ENCODE results near the gene SEC23B. TPM values are rescaled to one million over a fixed set of nuclear protein-coding genes. Genes with fewer than 3 reads are reported as not detected.
"Not testable (repeated sequence)": the region's sequence is repeated elsewhere in the genome, so short reads cannot be mapped to it uniquely, and the experiment has no call there.

The SEC23B gene
- total RNA-seq, 2 donors from 2014 or later, result 129 to 158 TPM

- not testable (repeated sequence) for H3K4me3 Mint-ChIP-seq; H3K36me3 Mint-ChIP-seq (ENCODE audit: insufficient read depth in 2 of 2); H3K27me3 Mint-ChIP-seq (ENCODE audit: low read depth); H3K27ac Mint-ChIP-seq; DNase-seq; ATAC-seq (replicated peaks in 1 of 2); H3K9me3 Mint-ChIP-seq
- H3K4me1 Mint-ChIP-seq (ENCODE audit: low read depth), result peaks cover 15% of the 10 kb centered on the region
These were observed 6.1 kb upstream of the SEC23B start for GRCh38 chr20:18501672-18502071.

DNA sequence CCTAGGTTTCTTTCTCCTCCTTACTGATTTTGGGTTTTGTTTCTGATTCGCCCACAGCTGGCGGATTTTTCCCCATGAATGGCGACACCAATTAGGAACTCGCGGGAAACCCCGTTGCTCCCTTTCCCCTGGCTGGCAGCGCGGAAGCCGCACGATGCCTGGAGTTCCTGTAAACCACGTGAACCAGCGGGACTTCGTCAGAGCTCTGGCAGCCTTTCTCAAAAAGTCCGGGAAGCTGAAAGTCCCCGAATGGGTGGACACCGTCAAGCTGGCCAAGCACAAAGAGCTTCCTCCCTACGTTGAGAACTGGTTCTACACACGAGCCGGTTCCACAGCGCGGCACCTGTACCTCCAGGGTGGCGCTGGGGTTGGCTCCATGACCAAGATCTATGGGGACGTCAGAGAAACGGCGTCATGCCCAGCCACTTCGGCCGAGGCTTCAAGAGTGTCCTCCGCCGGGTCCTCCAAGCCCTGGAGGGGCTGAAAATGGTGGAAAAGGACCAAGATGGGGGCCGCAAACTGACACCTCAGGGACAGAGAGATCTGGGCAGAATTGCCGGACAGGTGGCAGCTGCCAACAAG is 3.2 kb upstream of the SEC23B start:
- Mint-ChIP-seq H3K36me3 (ENCODE audit: insufficient read depth in 2 of 2) (peaks cover 4 to 8% of the 10 kb centered on the region in 2 donors), H3K27me3 (ENCODE audit: low read depth) (peaks cover 7% of the 10 kb centered on the region), H3K27ac (no peak overlapping the region), H3K4me3 (no peak overlapping the region), H3K4me1 (ENCODE audit: low read depth) (peaks cover 29% of the 10 kb centered on the region), H3K9me3 (no peaks in the 10 kb centered on the region)
- DNase-seq (no peak), ATAC-seq (replicated peaks in 1 of 2) (no peak)

DNA sequence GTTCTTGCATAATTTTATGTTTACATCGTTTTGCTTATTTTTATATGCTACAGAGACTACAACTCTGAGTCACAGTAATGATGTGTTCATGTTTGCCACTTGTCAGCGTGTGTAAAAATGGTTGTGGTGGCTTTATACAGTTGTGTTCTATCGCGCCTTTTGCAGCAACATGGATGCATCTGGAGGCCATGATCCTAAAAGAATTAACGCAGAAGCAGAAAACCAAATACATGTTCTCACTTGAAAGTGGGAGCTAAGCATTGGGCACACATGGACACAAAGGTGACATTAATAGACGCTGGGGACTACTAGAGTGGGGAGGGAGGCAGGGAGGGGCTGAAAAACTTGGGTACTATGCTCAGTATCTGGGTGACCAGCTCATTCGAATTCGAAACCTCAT is 996 bp upstream of the SEC23B start:
- Mint-ChIP-seq H3K4me1 (ENCODE audit: low read depth) (peaks cover 51% of the 10 kb centered on the region), H3K4me3 (peak overlapping the region; percentile 93 to 99), H3K9me3 (no peaks in the 10 kb centered on the region), H3K27me3 (ENCODE audit: low read depth) (peaks cover 4% of the 10 kb centered on the region), H3K36me3 (ENCODE audit: insufficient read depth in 2 of 2) (peaks cover 17 to 22% of the 10 kb centered on the region in 2 donors), H3K27ac (peak overlapping the region; percentile 96)
- peak; percentile 44 to 46 for DNase-seq
- ATAC-seq (replicated peaks in 1 of 2), result no peak

DNA sequence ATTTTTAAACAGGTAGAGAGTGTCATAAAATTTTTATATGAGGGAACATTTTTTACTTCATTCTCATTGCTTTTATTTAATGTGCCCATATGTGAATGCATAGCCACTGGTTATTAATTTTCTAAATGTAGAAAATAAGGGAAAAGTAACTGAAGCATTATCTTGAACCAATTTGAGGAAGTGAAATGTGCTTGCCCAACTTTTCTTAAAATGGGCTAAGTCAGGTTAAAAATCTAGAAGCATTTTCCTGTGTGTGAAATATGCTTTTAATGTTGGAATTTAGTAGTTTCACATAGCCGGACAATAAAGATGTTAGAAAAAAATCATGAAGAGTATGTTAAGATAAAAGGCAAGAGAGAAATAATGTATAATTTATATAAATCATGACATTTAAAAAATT is 3.8 kb downstream of the SEC23B start:
- H3K27me3 Mint-ChIP-seq (ENCODE audit: low read depth), result no peaks in the 10 kb centered on the region
- H3K4me1 Mint-ChIP-seq (ENCODE audit: low read depth), result peaks cover 48% of the 10 kb centered on the region
- H3K27ac Mint-ChIP-seq, result peak overlapping the region; percentile 80
- peak overlapping the region in 1 of 2 donors; percentile 54 for H3K4me3 Mint-ChIP-seq
- H3K9me3 Mint-ChIP-seq, result no peaks in the 10 kb centered on the region
- no peak for DNase-seq
- ATAC-seq (replicated peaks in 1 of 2), result no peak
- peaks cover 20 to 36% of the 10 kb centered on the region in 2 donors for H3K36me3 Mint-ChIP-seq (ENCODE audit: insufficient read depth in 2 of 2)

GRCh38 chr20:18513208-18513607 is 5.5 kb downstream of the SEC23B start:
- H3K4me1 Mint-ChIP-seq (ENCODE audit: low read depth), result peaks cover 40% of the 10 kb centered on the region
- peak overlapping the region; percentile 68 for H3K27ac Mint-ChIP-seq
- peaks cover 15 to 34% of the 10 kb centered on the region in 2 donors for H3K36me3 Mint-ChIP-seq (ENCODE audit: insufficient read depth in 2 of 2)
- no peak for ATAC-seq (replicated peaks in 1 of 2)
- H3K27me3 Mint-ChIP-seq (ENCODE audit: low read depth), result no peaks in the 10 kb centered on the region
- no peak for DNase-seq
- no peaks in the 10 kb centered on the region for H3K9me3 Mint-ChIP-seq
- H3K4me3 Mint-ChIP-seq, result no peak overlapping the region

DNA sequence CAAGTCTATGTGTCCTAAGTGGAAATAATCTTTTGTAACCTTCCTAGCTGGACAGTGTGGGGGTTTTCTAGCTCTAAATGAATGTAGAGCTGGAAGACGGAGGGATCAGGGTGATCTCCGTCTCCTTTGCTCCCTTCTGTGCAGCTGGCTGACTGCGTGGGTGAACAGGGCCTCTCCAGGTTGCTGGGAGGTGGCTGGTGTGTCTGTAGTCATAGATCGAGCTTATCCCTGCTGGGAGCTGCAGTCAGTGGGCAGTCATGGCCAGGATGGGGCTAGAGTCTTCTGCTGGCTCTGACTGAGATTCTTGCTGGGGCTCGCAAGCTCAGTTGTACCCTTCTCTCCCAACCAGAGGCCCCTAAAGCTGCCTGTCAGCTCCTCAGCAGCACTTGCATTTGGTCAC is 6.4 kb downstream of the SEC23B start:
- ATAC-seq (replicated peaks in 1 of 2), result no peak
- peaks cover 12 to 34% of the 10 kb centered on the region in 2 donors for H3K36me3 Mint-ChIP-seq (ENCODE audit: insufficient read depth in 2 of 2)
- DNase-seq, result no peak
- H3K4me1 Mint-ChIP-seq (ENCODE audit: low read depth), result peaks cover 31% of the 10 kb centered on the region
- H3K9me3 Mint-ChIP-seq, result no peaks in the 10 kb centered on the region
- no peak overlapping the region for H3K4me3 Mint-ChIP-seq
- H3K27me3 Mint-ChIP-seq (ENCODE audit: low read depth), result no peaks in the 10 kb centered on the region
- H3K27ac Mint-ChIP-seq, result no peak overlapping the region

GRCh38 chr20:18515973-18516372 is 8.2 kb downstream of the SEC23B start:
- Mint-ChIP-seq H3K27me3 (ENCODE audit: low read depth) (no peaks in the 10 kb centered on the region), H3K4me3 (no peak overlapping the region)
- no peak for DNase-seq

GRCh38 chr20:18522066-18522465 is 14.3 kb downstream of the SEC23B start:
- not testable (repeated sequence) for H3K27me3 Mint-ChIP-seq (ENCODE audit: low read depth); ATAC-seq (replicated peaks in 1 of 2); H3K4me3 Mint-ChIP-seq; H3K4me1 Mint-ChIP-seq (ENCODE audit: low read depth); DNase-seq; H3K27ac Mint-ChIP-seq; H3K9me3 Mint-ChIP-seq
- peaks cover 3 to 21% of the 10 kb centered on the region in 2 donors for H3K36me3 Mint-ChIP-seq (ENCODE audit: insufficient read depth in 2 of 2)

More at GRCh38 chr20:18515973-18516372, 8.2 kb downstream of the SEC23B start:
- peaks cover 13% of the 10 kb centered on the region for H3K4me1 Mint-ChIP-seq (ENCODE audit: low read depth)
- no peak overlapping the region for H3K27ac Mint-ChIP-seq
- no peak for ATAC-seq (replicated peaks in 1 of 2)
- peaks cover 6 to 22% of the 10 kb centered on the region in 2 donors for H3K36me3 Mint-ChIP-seq (ENCODE audit: insufficient read depth in 2 of 2)
- no peaks in the 10 kb centered on the region for H3K9me3 Mint-ChIP-seq

DNA sequence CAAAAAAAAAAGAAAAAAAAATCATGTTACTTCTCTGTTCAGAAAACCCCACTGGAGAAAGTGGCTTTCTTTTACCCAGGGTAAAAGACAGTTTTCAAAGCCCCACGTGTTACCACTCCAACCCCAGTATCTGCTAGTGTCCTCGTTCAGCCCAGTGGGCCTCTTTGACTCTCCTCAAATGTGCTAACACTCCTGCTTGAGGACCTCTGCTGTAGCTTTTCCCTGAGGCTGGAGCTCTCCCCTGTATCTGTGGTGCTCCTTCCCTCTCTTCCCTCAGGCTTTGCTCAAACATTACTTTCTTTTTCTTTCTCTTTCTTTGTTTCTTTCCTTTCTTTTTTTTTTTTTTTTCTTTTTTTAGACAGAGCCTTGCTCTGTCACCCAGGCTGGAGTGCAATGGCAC is 15.3 kb downstream of the SEC23B start:
- Mint-ChIP-seq H3K36me3 (ENCODE audit: insufficient read depth in 2 of 2) (peaks cover 6 to 24% of the 10 kb centered on the region in 2 donors), H3K27ac (no peak overlapping the region), H3K27me3 (ENCODE audit: low read depth) (no peaks in the 10 kb centered on the region), H3K4me3 (no peak overlapping the region), H3K4me1 (ENCODE audit: low read depth) (no peaks in the 10 kb centered on the region), H3K9me3 (no peaks in the 10 kb centered on the region)
- ATAC-seq (replicated peaks in 1 of 2) (no peak), DNase-seq (no peak)

DNA sequence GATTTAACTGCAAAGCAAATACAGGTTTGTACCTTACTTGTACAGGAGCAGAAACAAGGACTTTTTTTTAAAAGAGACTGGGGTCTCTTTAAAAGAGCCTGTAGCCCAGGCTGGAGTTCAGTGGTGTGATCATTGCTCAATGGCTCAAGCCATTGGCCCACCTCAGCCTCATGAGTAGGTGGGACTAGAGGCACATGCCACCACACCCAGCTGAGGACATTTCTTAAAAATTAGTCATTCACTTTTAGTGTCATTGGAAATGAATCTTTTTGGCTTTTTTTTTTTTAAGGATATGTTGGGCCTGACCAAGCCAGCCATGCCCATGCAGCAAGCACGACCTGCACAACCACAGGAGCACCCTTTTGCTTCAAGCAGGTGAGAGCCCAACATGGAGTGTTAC is 16.9 kb downstream of the SEC23B start:
- Mint-ChIP-seq H3K27me3 (ENCODE audit: low read depth) (no peaks in the 10 kb centered on the region), H3K4me3 (no peak overlapping the region), H3K36me3 (ENCODE audit: insufficient read depth in 2 of 2) (peaks cover 13 to 33% of the 10 kb centered on the region in 2 donors), H3K27ac (no peak overlapping the region), H3K4me1 (ENCODE audit: low read depth) (no peaks in the 10 kb centered on the region), H3K9me3 (no peaks in the 10 kb centered on the region)
- DNase-seq, result no peak
- no peak for ATAC-seq (replicated peaks in 1 of 2)

GRCh38 chr20:18526761-18527160 is 19.0 kb downstream of the SEC23B start:
- H3K4me1 Mint-ChIP-seq (ENCODE audit: low read depth); H3K9me3 Mint-ChIP-seq; H3K27ac Mint-ChIP-seq; ATAC-seq (replicated peaks in 1 of 2); DNase-seq; H3K27me3 Mint-ChIP-seq (ENCODE audit: low read depth); H3K4me3 Mint-ChIP-seq: not testable (repeated sequence)
- H3K36me3 Mint-ChIP-seq (ENCODE audit: insufficient read depth in 2 of 2), result peaks cover 15 to 41% of the 10 kb centered on the region in 2 donors

DNA sequence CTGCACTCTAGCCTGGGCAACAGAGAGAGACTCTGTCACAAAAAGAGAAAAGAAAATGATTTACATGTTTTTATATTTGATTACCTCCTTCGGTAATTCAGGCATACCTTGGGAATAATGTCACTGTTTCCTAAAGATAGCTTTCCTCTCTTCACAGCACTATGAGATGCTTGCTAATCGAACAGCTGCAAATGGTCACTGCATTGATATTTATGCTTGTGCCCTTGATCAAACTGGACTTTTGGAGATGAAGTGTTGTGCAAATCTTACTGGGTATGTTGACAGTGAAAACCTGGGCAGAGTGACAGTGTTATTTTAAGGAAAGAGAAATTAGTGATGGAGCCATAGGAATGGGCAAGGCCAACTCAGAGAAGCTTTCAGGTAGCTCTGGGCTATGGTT is 19.6 kb downstream of the SEC23B start:
- Mint-ChIP-seq H3K4me3 (no peak overlapping the region), H3K9me3 (no peaks in the 10 kb centered on the region), H3K4me1 (ENCODE audit: low read depth) (no peaks in the 10 kb centered on the region), H3K27ac (no peak overlapping the region), H3K36me3 (ENCODE audit: insufficient read depth in 2 of 2) (peaks cover 15 to 43% of the 10 kb centered on the region in 2 donors), H3K27me3 (ENCODE audit: low read depth) (no peaks in the 10 kb centered on the region)
- ATAC-seq (replicated peaks in 1 of 2), result no peak
- no peak for DNase-seq

- no peak for ATAC-seq (replicated peaks in 1 of 2)
- H3K9me3 Mint-ChIP-seq, result no peaks in the 10 kb centered on the region
- no peak overlapping the region for H3K4me3 Mint-ChIP-seq
- DNase-seq, result no peak
- H3K27ac Mint-ChIP-seq, result no peak overlapping the region
- peaks cover 15 to 46% of the 10 kb centered on the region in 2 donors for H3K36me3 Mint-ChIP-seq (ENCODE audit: insufficient read depth in 2 of 2)
- H3K4me1 Mint-ChIP-seq (ENCODE audit: low read depth), result no peaks in the 10 kb centered on the region
- H3K27me3 Mint-ChIP-seq (ENCODE audit: low read depth), result no peaks in the 10 kb centered on the region
These were observed 20.1 kb downstream of the SEC23B start for GRCh38 chr20:18527836-18528235.

DNA sequence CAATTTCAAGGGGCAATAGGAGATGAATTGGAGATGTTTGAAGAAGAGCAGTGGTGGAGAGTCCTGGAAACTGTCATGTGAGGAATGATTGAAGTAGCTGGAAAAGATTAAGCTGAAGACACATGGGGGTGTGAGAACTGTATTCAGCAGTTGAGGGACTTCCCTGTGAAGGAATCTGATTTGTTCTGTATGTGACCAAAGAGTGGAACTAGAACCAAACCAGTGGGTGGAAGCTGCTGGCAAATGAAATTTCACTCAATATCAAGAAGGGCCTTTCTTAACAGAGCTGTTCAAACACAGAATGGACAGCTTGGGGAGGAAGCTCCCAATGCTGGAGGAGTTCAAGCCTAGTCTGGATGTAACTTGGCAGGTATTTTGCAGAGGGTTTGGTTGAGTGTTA is 21.3 kb downstream of the SEC23B start:
- H3K4me1 Mint-ChIP-seq (ENCODE audit: low read depth), result no peaks in the 10 kb centered on the region
- peaks cover 15 to 45% of the 10 kb centered on the region in 2 donors for H3K36me3 Mint-ChIP-seq (ENCODE audit: insufficient read depth in 2 of 2)
- DNase-seq, result no peak
- H3K27me3 Mint-ChIP-seq (ENCODE audit: low read depth), result no peaks in the 10 kb centered on the region
- H3K9me3 Mint-ChIP-seq, result no peaks in the 10 kb centered on the region
- no peak overlapping the region for H3K27ac Mint-ChIP-seq
- no peak for ATAC-seq (replicated peaks in 1 of 2)
- H3K4me3 Mint-ChIP-seq, result no peak overlapping the region
